HG03565 (cell line): Measurements from ENCODE around the gene FBXL2.
"Not testable (repeated sequence)": the region's sequence is repeated elsewhere in the genome, so short reads cannot be mapped to it uniquely, and the experiment has no call there.

Experiments
- ATAC-seq: cut with Tn5 transposase; IDR thresholded peaks from one replicate; pipeline ENCODE4 v1.9.1; 2021; ENCODE audit warnings: mild to moderate bottlenecking, moderate library complexity; ENCODE audit not compliant: unreplicated experiment

The FBXL2 gene

DNA sequence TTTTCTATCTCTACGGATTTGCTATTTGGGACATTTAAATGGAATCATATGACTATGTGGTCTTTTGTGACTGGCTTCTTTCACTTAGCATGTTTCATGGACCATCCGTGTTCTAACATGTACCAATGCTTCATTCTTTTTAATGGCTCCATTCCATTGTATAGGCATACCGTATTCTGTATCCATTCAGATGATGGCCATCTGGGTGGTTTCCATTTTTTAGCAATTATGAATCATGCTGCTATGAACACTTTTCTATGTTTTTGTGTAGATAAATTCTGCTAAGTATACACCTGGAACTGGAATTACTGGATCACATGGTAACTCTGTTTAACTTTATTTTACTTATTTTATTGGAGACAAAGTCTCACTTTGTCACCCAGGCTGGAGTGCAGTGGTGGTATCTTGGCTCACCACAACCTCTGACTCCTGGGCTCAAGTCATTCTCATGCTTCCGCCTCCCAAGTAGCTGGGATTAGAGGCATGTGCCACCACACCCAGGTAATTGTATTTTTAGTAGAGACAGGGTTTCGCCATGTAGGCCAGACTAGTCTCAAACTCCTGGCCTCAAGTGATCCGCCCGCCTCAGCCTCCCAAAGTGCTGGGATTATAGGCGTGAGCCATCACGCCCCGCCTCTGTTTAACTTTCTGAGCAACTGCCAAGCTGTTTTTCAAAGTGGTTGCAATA is 149.5 kb downstream of the FBXL2 start:
- no peak for ATAC-seq

DNA sequence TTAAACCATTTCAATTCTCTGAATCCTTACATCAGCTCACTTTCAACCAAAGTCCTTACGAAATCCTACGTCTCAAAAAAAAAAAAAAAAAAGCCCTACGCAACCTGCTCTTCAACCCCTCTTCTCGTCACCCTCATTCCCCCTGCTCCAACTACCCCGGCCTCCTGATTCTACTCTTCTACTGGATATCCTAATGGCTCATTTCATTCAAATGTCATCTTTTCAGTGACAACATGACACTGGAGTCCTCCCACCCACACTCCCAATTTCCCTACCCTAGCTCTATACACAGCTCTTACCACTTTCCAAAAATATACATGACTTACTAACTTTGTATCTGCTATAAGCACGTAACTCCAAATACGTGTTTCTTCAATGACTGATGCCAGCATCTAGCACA is 151.5 kb downstream of the FBXL2 start:
- ATAC-seq, result no peak

DNA sequence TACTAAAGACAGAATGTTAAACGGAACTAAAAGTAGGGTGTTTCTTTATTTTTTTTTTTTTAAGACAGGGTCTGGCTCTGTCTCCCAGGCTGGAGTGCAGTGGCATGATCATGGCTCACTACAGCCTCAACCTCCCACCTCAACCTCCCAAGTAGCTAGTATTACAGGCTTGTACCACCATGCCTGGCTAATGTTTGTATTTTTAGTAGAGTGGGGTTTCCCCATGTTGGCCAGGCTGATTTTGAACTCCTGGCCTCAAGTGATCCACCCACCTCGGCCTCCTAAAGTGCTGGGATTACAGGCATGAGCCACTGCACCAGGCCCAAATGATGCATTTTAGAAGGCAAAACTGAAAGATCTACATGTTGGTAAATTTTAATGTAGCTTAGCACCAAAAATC is 152.1 kb downstream of the FBXL2 start:
- ATAC-seq, result not testable (repeated sequence)

GRCh38 chr3:33430061-33430460 is 152.8 kb downstream of the FBXL2 start:
- no peak for ATAC-seq

GRCh38 chr3:33430571-33430970 is 153.3 kb downstream of the FBXL2 start:
- ATAC-seq, result no peak

DNA sequence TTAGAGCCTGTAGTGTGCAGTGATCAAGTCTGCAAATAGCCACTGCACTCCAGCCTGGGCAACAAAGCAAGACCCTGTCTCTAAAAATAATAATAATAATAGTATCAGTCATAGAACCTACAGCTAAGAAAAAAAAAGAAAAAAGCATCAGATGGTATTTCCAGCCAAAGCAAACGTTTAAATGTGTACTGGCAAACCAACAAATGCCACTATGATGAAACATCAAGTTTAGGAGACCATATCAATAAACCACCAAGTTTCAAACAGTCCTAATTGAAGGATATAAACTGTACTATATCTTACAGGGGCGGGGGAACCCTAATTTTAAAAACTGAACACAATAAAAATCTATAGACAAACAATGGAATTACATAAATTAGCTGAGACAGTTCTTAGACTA is 156.6 kb downstream of the FBXL2 start:
- no peak for ATAC-seq
